H1 (cell line): Measurements from ENCODE around the gene DET1. TPM values are rescaled to one million over a fixed set of nuclear protein-coding genes. Genes with fewer than 3 reads are reported as not detected.

Experiments used
- CTCF ChIA-PET: fragments of 300-600 bp; sonication (Branson Sonifier 250); formaldehyde crosslinking; loops from one replicate; lab custom pipeline; 2021; ENCODE audit not compliant: partially characterized antibody; lab: Charles Lee
- POLR2A ChIA-PET: fragments of 300-600 bp; sonication (Branson Sonifier 250); formaldehyde crosslinking; loops from one replicate; lab custom pipeline; 2021; ENCODE audit warnings: inconsistent platforms; ENCODE audit not compliant: partially characterized antibody; lab: Charles Lee
- DNase-seq, 2 experiments: peaks; one replicate each; pipeline versions ENCODE4 v3.0.0 to v3.0.0-alpha.2; 2010 to 2022; ENCODE audit warnings: low spot score in 2 of 2, low read depth in 1 of 2, mixed read lengths in 1 of 2
- FAIRE-seq: peaks from 2 replicates; lab custom pipeline; 2011; peaks lifted over from hg19 to GRCh38; lab: Jason Lieb, UNC
- H2AFZ ChIP-seq: 2 replicates; pipeline ENCODE4 v1.8.1; 2012; ENCODE audit warnings: low read length, inconsistent platforms
- H2AK5ac ChIP-seq: 2 replicates; pipeline ENCODE4 v1.6.1; 2013; ENCODE audit warnings: low read depth, low read length
- H2BK120ac ChIP-seq: replicated peaks from 2 replicates; pipeline ENCODE3; 2013; ENCODE audit warnings: low read depth, low read length, inconsistent platforms
- H2BK12ac ChIP-seq: 2 replicates; pipeline ENCODE4 v1.6.1; 2013; ENCODE audit warnings: low read depth, low read length
- H2BK15ac ChIP-seq: 2 replicates; pipeline ENCODE4 v1.6.1; 2013; ENCODE audit warnings: low read length
- H2BK20ac ChIP-seq: 2 replicates; pipeline ENCODE4 v1.6.1; 2013; ENCODE audit warnings: low read length
- H2BK5ac ChIP-seq: 2 replicates; pipeline ENCODE4 v1.6.1; 2013; ENCODE audit warnings: low read depth, low read length
- H3K14ac ChIP-seq: 2 replicates; pipeline ENCODE4 v1.6.1; 2013; ENCODE audit warnings: inconsistent platforms; ENCODE audit not compliant: insufficient read length
- H3K18ac ChIP-seq: 2 replicates; pipeline ENCODE4 v1.6.1; 2013; ENCODE audit warnings: low read length; ENCODE audit errors: extremely low read depth
- H3K23ac ChIP-seq: 2 replicates; pipeline ENCODE4 v1.6.1; 2013; ENCODE audit warnings: inconsistent platforms; ENCODE audit not compliant: insufficient read length
- H3K23me2 ChIP-seq: 2 replicates; pipeline ENCODE4 v1.6.1; 2013; ENCODE audit warnings: low read depth, low read length
- H3K27ac ChIP-seq: 2 replicates; pipeline ENCODE4 v1.6.1; 2011; ENCODE audit warnings: low read depth, low read length, inconsistent platforms
- H3K27me3 ChIP-seq, 4 experiments: replicated peaks in 1 of 4; 1 replicate in 1 of 4; 2 replicates in 3 of 4; pipeline versions ENCODE4 v1.6.1 to v1.8.1; 2011 to 2013; ENCODE audit warnings: low read length in 3 of 4, mild to moderate bottlenecking in 3 of 4, inconsistent platforms in 2 of 4, mixed read lengths in 2 of 4, moderate library complexity in 1 of 4; ENCODE audit not compliant: control insufficient read depth in 3 of 4, insufficient read depth in 3 of 4; ENCODE audit errors: extremely low read depth in 1 of 4
- H3K36me3 ChIP-seq, 4 experiments: 2 replicates each; pipeline versions ENCODE4 v1.6.1 to v1.8.1; 2011 to 2013; ENCODE audit warnings: mild to moderate bottlenecking in 4 of 4, low read length in 3 of 4, moderate library complexity in 2 of 4, control low read depth in 1 of 4, inconsistent platforms in 1 of 4; ENCODE audit not compliant: insufficient read depth in 4 of 4, control insufficient read depth in 2 of 4
- H3K4ac ChIP-seq: replicated peaks from 2 replicates; pipeline ENCODE3; 2013; ENCODE audit warnings: low read length, low read depth, mixed read lengths, inconsistent platforms; ENCODE audit not compliant: insufficient read length
- H3K4me1 ChIP-seq, 4 experiments: replicated peaks in 1 of 4; 1 replicate in 1 of 4; 2 replicates in 3 of 4; pipeline versions ENCODE4 v1.6.1 to v1.8.1; 2011 to 2013; ENCODE audit warnings: low read length in 3 of 4, inconsistent platforms in 2 of 4, mixed read lengths in 1 of 4; ENCODE audit not compliant: insufficient read depth in 4 of 4, control insufficient read depth in 3 of 4
- H3K4me2 ChIP-seq, 2 experiments: 2 replicates each; pipeline versions ENCODE4 v1.6.1 to v1.8.1; 2011 to 2013; ENCODE audit warnings: low read depth in 2 of 2, low read length in 2 of 2, control low read depth in 1 of 2, inconsistent platforms in 1 of 2, mild to moderate bottlenecking in 1 of 2; ENCODE audit not compliant: insufficient read depth in 1 of 2
- H3K4me3 ChIP-seq, 4 experiments: fragments of 200-600, 300-600 bp in 1 of 4; sonication (generic), shearing (Covaris generic), sonication (Bioruptor Twin) in 1 of 4; 2 replicates each; pipeline versions ENCODE4 v1.5.1 to v1.8.1; 2011 to 2016; ENCODE audit warnings: low read length in 4 of 4, low read depth in 3 of 4, control low read depth in 2 of 4, inconsistent platforms in 2 of 4, mild to moderate bottlenecking in 2 of 4, mixed read lengths in 1 of 4, moderate library complexity in 1 of 4; ENCODE audit not compliant: insufficient read depth in 2 of 4; ENCODE audit errors: extremely low read depth in 1 of 4
- H3K56ac ChIP-seq: replicated peaks from 2 replicates; pipeline ENCODE3; 2013; ENCODE audit warnings: low read depth, mild to moderate bottlenecking, mixed read lengths, low read length, inconsistent platforms; ENCODE audit not compliant: insufficient read length
- H3K79me1 ChIP-seq: 2 replicates; pipeline ENCODE4 v1.6.1; 2013; ENCODE audit warnings: low read depth, low read length, control low read depth
- H3K79me2 ChIP-seq, 2 experiments: 2 replicates each; pipeline versions ENCODE4 v1.6.1 to v1.8.1; 2012 to 2013; ENCODE audit warnings: low read length in 2 of 2, mild to moderate bottlenecking in 2 of 2, inconsistent platforms in 1 of 2; ENCODE audit not compliant: insufficient read depth in 2 of 2, control insufficient read depth in 1 of 2
- H3K9ac ChIP-seq, 4 experiments: replicated peaks in 1 of 4; 1 replicate in 1 of 4; 2 replicates in 3 of 4; pipeline versions ENCODE4 v1.6.1 to v1.8.1; 2011 to 2013; ENCODE audit warnings: low read depth in 3 of 4, low read length in 3 of 4, control low read depth in 2 of 4, mild to moderate bottlenecking in 2 of 4, moderate library complexity in 2 of 4, inconsistent platforms in 1 of 4; ENCODE audit errors: extremely low read depth in 1 of 4
- H3K9me3 ChIP-seq, 2 experiments: 2 replicates each; pipeline versions ENCODE4 v1.6.1 to v1.8.1; 2012 to 2013; ENCODE audit warnings: mild to moderate bottlenecking in 2 of 2, moderate library complexity in 2 of 2, control low read depth in 1 of 2, inconsistent platforms in 1 of 2, low read depth in 1 of 2, low read length in 1 of 2, mixed read lengths in 1 of 2; ENCODE audit not compliant: insufficient read depth in 2 of 2
- H4K20me1 ChIP-seq, 2 experiments: replicated peaks in 1 of 2; 2 replicates each; pipeline versions ENCODE3 to v1.8.1; 2011 to 2013; ENCODE audit warnings: inconsistent platforms in 2 of 2, low read length in 2 of 2, mild to moderate bottlenecking in 1 of 2; ENCODE audit not compliant: insufficient read depth in 2 of 2, control insufficient read depth in 1 of 2
- H4K5ac ChIP-seq: 2 replicates; pipeline ENCODE4 v1.6.1; 2013; ENCODE audit warnings: low read length, low read depth, mixed read lengths, inconsistent platforms; ENCODE audit not compliant: insufficient read length
- H4K8ac ChIP-seq: 2 replicates; pipeline ENCODE4 v1.8.0; 2013; ENCODE audit warnings: mild to moderate bottlenecking, moderate library complexity, low read length, inconsistent platforms; ENCODE audit not compliant: insufficient read depth; ENCODE audit errors: extremely low read depth
- H4K91ac ChIP-seq: replicated peaks from 2 replicates; pipeline ENCODE3; 2013; ENCODE audit warnings: low read length, mixed read lengths, inconsistent platforms; ENCODE audit not compliant: insufficient read length
- EZH2 ChIP-seq: fragments of 200-600 bp; sonication (generic); IDR thresholded peaks from 2 replicates; pipeline ENCODE4 v1.7.1; 2012; ENCODE audit warnings: low read depth, mild to moderate bottlenecking, moderate library complexity, low read length, inconsistent platforms; ENCODE audit not compliant: severe bottlenecking
- GTF2F1 ChIP-seq: IDR thresholded peaks from 2 replicates; pipeline ENCODE4 v1.6.1; 2012; ENCODE audit warnings: low read depth, low read length, improper control_type of control experiment, borderline replicate concordance
- HDAC2 ChIP-seq, 2 experiments: fragments of 300-600 bp in 1 of 2; sonication (generic) in 1 of 2; IDR thresholded peaks; 2 replicates each; pipeline ENCODE4 v1.6.1; 2011 to 2012; ENCODE audit warnings: low read depth in 2 of 2, low read length in 2 of 2, mild to moderate bottlenecking in 2 of 2, moderate library complexity in 2 of 2, borderline replicate concordance in 1 of 2, inconsistent platforms in 1 of 2
- KDM5A ChIP-seq: fragments of 200-600 bp; IDR thresholded peaks from 2 replicates; pipeline ENCODE4 v1.7.1; 2012; ENCODE audit warnings: mild to moderate bottlenecking, low read length, inconsistent platforms, mixed read lengths
- NRF1 ChIP-seq: IDR thresholded peaks from 2 replicates; pipeline ENCODE4 v1.6.1; 2011; ENCODE audit warnings: mild to moderate bottlenecking, low read depth, low read length, improper control_type of control experiment
- PHF8 ChIP-seq: fragments of 200-600 bp; sonication (generic); conservative IDR thresholded peaks from 2 replicates; pipeline ENCODE4 v1.7.1; 2012; ENCODE audit warnings: low read depth, mild to moderate bottlenecking, inconsistent platforms, low read length, moderate library complexity
- POLR2A ChIP-seq, 2 experiments: IDR thresholded peaks; 1 replicate in 1 of 2; 2 replicates in 1 of 2; pipeline ENCODE4 v1.6.1; 2011; ENCODE audit warnings: low read depth in 2 of 2, low read length in 2 of 2, mild to moderate bottlenecking in 2 of 2; ENCODE audit errors: control extremely low read depth in 1 of 2
- POU5F1 ChIP-seq: IDR thresholded peaks from 2 replicates; pipeline ENCODE4 v1.6.1; 2011; ENCODE audit warnings: low read depth, mild to moderate bottlenecking, low read length, moderate library complexity
- RBBP5 ChIP-seq: IDR thresholded peaks from 2 replicates; pipeline ENCODE4 v1.7.1; 2012; ENCODE audit warnings: low read depth, mild to moderate bottlenecking, inconsistent platforms, low read length, moderate library complexity, borderline replicate concordance
- SIN3A ChIP-seq, 2 experiments: IDR thresholded peaks in 1 of 2; conservative IDR thresholded peaks in 1 of 2; 2 replicates each; pipeline ENCODE4 v1.6.1; 2011 to 2012; ENCODE audit warnings: low read length in 2 of 2, improper control_type of control experiment in 1 of 2, low read depth in 1 of 2, mild to moderate bottlenecking in 1 of 2
- TAF7 ChIP-seq: optimal IDR thresholded peaks from 2 replicates; pipeline ENCODE3; 2011; ENCODE audit warnings: low read depth, mild to moderate bottlenecking, inconsistent platforms, low read length, moderate library complexity, borderline replicate concordance
- WGBS, 2 experiments: shearing (Covaris generic) in 1 of 2; methylation state at CpG; one replicate each; pipeline versions ENCODE4 v1.1.6 to v1.1.7; 2013 to 2015; ENCODE audit warnings: low lambda C conversion rate in 2 of 2, mixed read lengths in 2 of 2, inconsistent platforms in 1 of 2, low coverage in 1 of 2, missing lambda C conversion rate in 1 of 2; ENCODE audit not compliant: insufficient replicate concordance in 2 of 2, insufficient coverage in 1 of 2, insufficient read length in 1 of 2; ENCODE audit errors: extremely low coverage in 1 of 2, missing lambda C conversion rate in 1 of 2; 5-methylcytosine and 5-hydroxymethylcytosine counted together
- polyA plus RNA-seq, 7 experiments: library from polyadenylated mRNA; depleted of rRNA in 3 of 7; stranded (reverse) in 5 of 7; unstranded in 2 of 7; fragments of >200 nt in 5 of 7; fragments of 200-250 nt in 2 of 7; gene quantifications; 1 replicate in 5 of 7; 2 replicates in 1 of 7; 4 replicates in 1 of 7; pipeline versions ENCODE4 v1.2.1 to v1.2.3, GENCODE V29; 2011 to 2013; ENCODE audit warnings: missing spikeins in 2 of 7, mixed read lengths in 2 of 7
- total RNA-seq: library from RNA; stranded (reverse); fragmentation: NEBNext Ultra II Directional; extraction: Animal tissue kit (Norgen Biotek cat#: 25700); gene quantifications from 2 replicates; pipeline ENCODE4 v1.2.1, GENCODE V29; 2021
- TF ChIP-seq, protein P1 (sequence below): IDR thresholded peaks from 2 replicates; pipeline ENCODE4 v1.6.1; 2012; ENCODE audit warnings: inconsistent platforms

The DET1 gene
- total and polyA plus RNA-seq, 2 of the 8 experiments (the other 6 are each of a cell fraction or from before 2014, with no cell fraction given), result 5.4 to 8.5 TPM

DNA sequence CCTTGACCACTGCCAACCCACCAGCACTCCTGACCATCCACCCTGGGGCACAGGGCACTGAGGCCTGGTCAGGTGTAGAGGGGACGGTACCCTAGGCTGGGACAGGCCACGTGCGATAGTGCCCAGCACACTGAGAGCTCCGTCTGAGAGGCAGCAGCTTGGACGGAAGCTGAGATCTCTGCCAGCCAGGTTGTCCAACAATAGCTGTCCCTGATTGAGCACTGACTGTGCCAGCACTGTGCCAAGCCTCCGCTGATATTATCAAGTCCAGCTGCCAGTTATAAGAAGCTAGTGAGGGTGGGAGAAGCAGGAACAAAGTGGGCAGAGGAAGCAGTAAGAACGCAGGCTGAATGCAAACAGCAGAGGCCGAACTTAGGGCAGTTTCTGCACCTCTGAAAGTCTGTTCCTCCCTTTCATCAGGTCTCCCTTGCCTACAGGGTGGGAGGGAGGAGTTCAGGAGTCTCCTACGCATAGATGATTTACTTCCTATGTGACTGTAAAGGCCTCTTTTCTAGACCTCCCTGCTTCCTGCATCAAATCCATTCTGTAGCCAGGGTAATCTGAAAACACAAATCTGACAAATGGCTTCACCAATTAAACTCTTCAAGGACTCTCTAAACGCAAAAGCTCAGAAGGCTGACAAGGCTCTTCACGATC, 49.2 kb downstream of the DET1 start:
- Histone ChIP-seq H3K9me3 (no peaks in the 10 kb centered on the region), H3K18ac (no peak overlapping the region), H4K91ac (no peak overlapping the region), H3K14ac (no peak overlapping the region), H3K79me1 (no peaks in the 10 kb centered on the region), H2BK20ac (no peak overlapping the region), H4K20me1 (no peaks in the 10 kb centered on the region), H3K9ac (no peak overlapping the region), H2BK120ac (no peak overlapping the region), H4K8ac (0 out of 2 replicates have a peak overlapping the region, but pooled peaks have one; percentile 18), H3K4me2 (no peak overlapping the region), H2BK12ac (no peak overlapping the region), H2BK15ac (no peak overlapping the region), H3K23ac (no peak overlapping the region), H2AFZ (no peak overlapping the region), H3K27ac (no peak overlapping the region), H3K23me2 (no peaks in the 10 kb centered on the region), H3K36me3 (no peaks in the 10 kb centered on the region), H3K56ac (no peak overlapping the region), H4K5ac (no peak overlapping the region), H2BK5ac (no peak overlapping the region), H3K4ac (no peak overlapping the region), H3K4me1 (no peaks in the 10 kb centered on the region), H3K4me3 (no peak overlapping the region), H3K27me3 (no peaks in the 10 kb centered on the region), H3K79me2 (no peaks in the 10 kb centered on the region), H2AK5ac (no peak overlapping the region)
- FAIRE-seq (no peak), DNase-seq (no peak)
- WGBS, 2 experiments, result 88% methylated on average over 10 of the region's 11 CpGs; no CpG with 5 or more reads in 1 of the 2 experiments
- CTCF ChIA-PET, result interaction anchor here (0.7 to 2.2 kb wide), 7 partner anchors 8 to 338 kb away, joined by 3 to 14 read pairs (median 4); no protein-coding TSS in a partner anchor
- POLR2A ChIA-PET, result interaction anchor here (0.8 kb wide), 1 partner anchor 22 kb away, joined by 3 read pairs; no protein-coding TSS in a partner anchor
- TF ChIP-seq EZH2 (no peak), SIN3A (conservative IDR thresholded peaks at IDR 0.05 in 1 of 2, IDR thresholded peaks at IDR 0.05 in 1 of 2; ENCODE audit: low read depth in 1 of 2, low read length in 2 of 2) (no peak), POLR2A (IDR thresholded peaks at IDR 0.05; ENCODE audit: control extremely low read depth in 1 of 2, low read depth in 2 of 2, low read length in 2 of 2) (no peak), RBBP5 (no peak), POU5F1 (no peak), GTF2F1 (no peak), PHF8 (no peak), HDAC2 (IDR thresholded peaks at IDR 0.05; ENCODE audit: borderline replicate concordance in 1 of 2, low read depth in 2 of 2, low read length in 2 of 2) (no peak), TAF7 (no peak), NRF1 (no peak), KDM5A (no peak)
- TF ChIP-seq, protein P1, sequence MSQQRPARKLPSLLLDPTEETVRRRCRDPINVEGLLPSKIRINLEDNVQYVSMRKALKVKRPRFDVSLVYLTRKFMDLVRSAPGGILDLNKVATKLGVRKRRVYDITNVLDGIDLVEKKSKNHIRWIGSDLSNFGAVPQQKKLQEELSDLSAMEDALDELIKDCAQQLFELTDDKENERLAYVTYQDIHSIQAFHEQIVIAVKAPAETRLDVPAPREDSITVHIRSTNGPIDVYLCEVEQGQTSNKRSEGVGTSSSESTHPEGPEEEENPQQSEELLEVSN, result no peak
